ENCODE measurements around the gene CACNA1D. TPM values are rescaled to one million over a fixed set of nuclear protein-coding genes. Genes with fewer than 3 reads are reported as not detected.

CACNA1D gene
- total and polyA plus RNA-seq, 9 of the 15 experiments (the other 6 are each of a cell fraction or from before 2014, with no cell fraction given), result 0.29 TPM; not detected in 8

DNA sequence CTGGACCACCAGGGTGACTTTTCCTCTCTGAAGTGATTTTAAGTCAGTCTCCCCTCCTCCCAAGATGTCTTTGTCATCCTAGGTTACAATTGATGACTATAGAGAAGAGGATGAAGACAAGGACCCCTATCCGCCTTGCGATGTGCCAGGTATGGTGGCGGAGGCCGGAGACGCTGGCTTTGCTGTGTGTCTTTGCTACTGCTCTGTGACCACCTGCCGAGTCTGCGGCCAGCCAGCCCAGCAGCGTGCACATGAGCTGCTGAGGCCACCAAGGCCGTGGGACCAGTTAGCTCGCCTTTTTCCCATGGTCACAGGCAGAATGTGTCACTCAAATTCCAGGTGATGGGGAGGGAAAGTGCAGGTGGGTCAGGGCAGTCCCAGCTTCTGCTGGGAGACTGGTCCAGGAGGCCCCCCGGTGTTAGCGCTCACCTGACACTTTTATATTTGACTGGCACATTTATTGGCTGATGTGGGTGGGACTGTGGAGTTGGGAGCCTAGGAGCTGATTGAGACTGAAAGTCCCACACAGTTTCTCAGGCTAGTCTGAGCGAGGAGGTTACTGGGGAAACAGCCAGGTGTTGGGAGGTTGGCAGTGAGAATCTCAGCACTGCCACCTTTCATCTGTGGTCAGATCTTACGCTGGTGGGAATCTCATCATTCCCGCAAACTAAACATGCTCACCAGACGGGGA, 237.7 kb downstream of the CACNA1D start:
- H2AFZ ChIP-seq (ENCODE audit: low read depth, low read length), result no peak overlapping the region
- no peaks in the 10 kb centered on the region for H3K36me3 ChIP-seq (ENCODE audit: control insufficient read depth, insufficient read depth, low read length)
- no peak for FAIRE-seq
- H3K9me3 ChIP-seq (replicated peaks; ENCODE audit: control insufficient read depth, insufficient read depth, low read depth, low read length), result no peaks in the 10 kb centered on the region
- intact Hi-C loops (cut with micrococcal nuclease) (no loop called here), in situ Hi-C loops (cut with MboI) (no loop called here)
- no peak for TF ChIP-seq ZNF75A (CRISPR knock-in tag; IDR thresholded peaks at IDR 0.05)
- TF ChIP-seq, protein P1, sequence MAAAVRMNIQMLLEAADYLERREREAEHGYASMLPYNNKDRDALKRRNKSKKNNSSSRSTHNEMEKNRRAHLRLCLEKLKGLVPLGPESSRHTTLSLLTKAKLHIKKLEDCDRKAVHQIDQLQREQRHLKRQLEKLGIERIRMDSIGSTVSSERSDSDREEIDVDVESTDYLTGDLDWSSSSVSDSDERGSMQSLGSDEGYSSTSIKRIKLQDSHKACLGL (CRISPR knock-in tag; IDR thresholded peaks at IDR 0.05; ENCODE audit: borderline replicate concordance, poor library complexity, severe bottlenecking), result no peak
- TF ChIP-seq, protein P2, sequence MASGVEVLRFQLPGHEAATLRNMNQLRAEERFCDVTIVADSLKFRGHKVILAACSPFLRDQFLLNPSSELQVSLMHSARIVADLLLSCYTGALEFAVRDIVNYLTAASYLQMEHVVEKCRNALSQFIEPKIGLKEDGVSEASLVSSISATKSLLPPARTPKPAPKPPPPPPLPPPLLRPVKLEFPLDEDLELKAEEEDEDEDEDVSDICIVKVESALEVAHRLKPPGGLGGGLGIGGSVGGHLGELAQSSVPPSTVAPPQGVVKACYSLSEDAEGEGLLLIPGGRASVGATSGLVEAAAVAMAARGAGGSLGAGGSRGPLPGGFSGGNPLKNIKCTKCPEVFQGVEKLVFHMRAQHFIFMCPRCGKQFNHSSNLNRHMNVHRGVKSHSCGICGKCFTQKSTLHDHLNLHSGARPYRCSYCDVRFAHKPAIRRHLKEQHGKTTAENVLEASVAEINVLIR (CRISPR knock-in tag; IDR thresholded peaks at IDR 0.05), result no peak
- DNase-seq (ENCODE audit: extremely low read depth in 1 of 4, low spot score in 3 of 4), result no peak
- no peaks in the 10 kb centered on the region for H3K9me1 ChIP-seq (ENCODE audit: control insufficient read depth, insufficient read depth, low read length)
- H3K79me2 ChIP-seq (ENCODE audit: control insufficient read depth, insufficient read depth, low read length), result no peaks in the 10 kb centered on the region
- no TSS peak for BruUV-seq (replicated peaks)
- no peak for ATAC-seq
- no peaks in the 10 kb centered on the region for H3K4me1 ChIP-seq (replicated peaks in 1 of 2; ENCODE audit: control insufficient read depth in 2 of 2, insufficient read depth in 2 of 2, low read length in 2 of 2)
- POLR2A ChIA-PET, result no interaction called here
- no peak overlapping the region for H3K9ac ChIP-seq (ENCODE audit: insufficient read depth in 1 of 2, low read depth in 2 of 2, low read length in 2 of 2)
- H3K27ac ChIP-seq (ENCODE audit: extremely low read depth, low read depth, low read length), result no peak overlapping the region
- H3K27me3 ChIP-seq (ENCODE audit: control insufficient read depth in 2 of 2, insufficient read depth in 2 of 2, low read length in 2 of 2), result peaks cover 0 to 27% of the 10 kb centered on the region in 2 experiments; a peak in 2 of 5 replicates
- no peak overlapping the region for H3K4me3 ChIP-seq
- WGBS (ENCODE audit: insufficient coverage, low coverage, missing lambda C conversion rate), result 0% methylated on average over 14 of the region's 16 CpGs
- no peak overlapping the region for H3K4me2 ChIP-seq (ENCODE audit: insufficient read depth, low read length)
- CTCF ChIA-PET (ENCODE audit: low intra/inter-chr PET ratio), result no interaction called here
- no peaks in the 10 kb centered on the region for H4K20me1 ChIP-seq (replicated peaks; ENCODE audit: control insufficient read depth, insufficient read depth, low read length)

Measured in K562 (cell line).